Central memory CD8-positive, alpha-beta T cell (primary cell): Measurements from ENCODE around the gene ATP5F1A.
A peak's percentile ranks its signal among the peaks of the same experiment; 100 is the strongest.
"Not testable (repeated sequence)": the region's sequence is repeated elsewhere in the genome, so short reads cannot be mapped to it uniquely, and the experiment has no call there.

Experiments used
- ATAC-seq: fragments of 150-1000 bp; cut with Tn5 transposase; replicated peaks from 2 replicates; pipeline ENCODE4 v1.10.0; 2022; ENCODE audit warnings: mild to moderate bottlenecking, moderate FRiP score, moderate number of reproducible peaks; ENCODE audit not compliant: poor library complexity, severe bottlenecking; ENCODE audit errors: extremely low read depth
- DNase-seq, 2 donors: peaks; one replicate each; pipeline ENCODE4 v3.0.0; 2021; ENCODE audit warnings: low spot score in 2 of 2
- H3K27ac Mint-ChIP-seq: one replicate; pipeline ENCODE4 v1.8.0; 2022; ENCODE audit warnings: low read depth, mild to moderate bottlenecking, moderate library complexity, mixed read lengths
- H3K27me3 Mint-ChIP-seq: one replicate; pipeline ENCODE4 v1.8.0; 2022; ENCODE audit warnings: mixed read lengths
- H3K36me3 Mint-ChIP-seq: one replicate; pipeline ENCODE4 v1.8.0; 2022; ENCODE audit warnings: mild to moderate bottlenecking, moderate library complexity, mixed read lengths; ENCODE audit not compliant: insufficient read depth
- H3K4me1 Mint-ChIP-seq: one replicate; pipeline ENCODE4 v1.8.0; 2022; ENCODE audit warnings: mixed read lengths
- H3K4me3 Mint-ChIP-seq: one replicate; pipeline ENCODE4 v1.8.0; 2022; ENCODE audit warnings: mild to moderate bottlenecking, moderate library complexity, mixed read lengths
- H3K9me3 Mint-ChIP-seq: one replicate; pipeline ENCODE4 v1.8.0; 2022; ENCODE audit warnings: mixed read lengths

The ATP5F1A gene

GRCh38 chr18:46097801-46098615 lies at the start of gene ATP5F1A:
TSS of gene ATP5F1A (minus strand) at chr18:46098296. CDS start at chr18:46098231, 65 bp downstream.
- H3K9me3 Mint-ChIP-seq: no peaks in the 10 kb centered on the region
- H3K36me3 Mint-ChIP-seq: peaks cover 29% of the 10 kb centered on the region
- H3K4me1 Mint-ChIP-seq: peaks cover 26% of the 10 kb centered on the region
- DNase-seq (peak; percentile 70 to 77), ATAC-seq (peak; percentile 83)
- H3K27me3 Mint-ChIP-seq: no peaks in the 10 kb centered on the region
- H3K27ac Mint-ChIP-seq: peak within 1 kb of the TSS; percentile 85
- H3K4me3 Mint-ChIP-seq: peak within 1 kb of the TSS; percentile 95

DNA sequence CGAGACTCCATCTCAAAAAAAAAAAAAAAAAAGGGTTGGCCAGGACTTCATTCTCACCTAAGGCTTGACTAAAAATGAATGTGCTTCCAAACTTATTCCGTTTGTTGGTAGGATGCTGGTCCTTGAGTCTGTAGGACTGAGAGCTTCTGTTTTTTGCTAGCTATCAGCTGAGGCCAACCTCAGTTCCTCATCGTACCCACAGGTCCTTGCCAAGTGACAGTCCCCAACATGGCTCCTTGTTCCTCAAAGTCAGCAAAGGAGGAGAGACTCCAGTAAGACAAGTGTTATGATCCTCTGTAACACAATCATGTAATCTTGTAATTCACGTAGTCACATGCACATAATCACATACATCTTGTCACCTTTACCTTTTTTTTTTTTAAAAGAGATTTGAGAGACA lies 43.1 kb upstream of the ATP5F1A start:
- Mint-ChIP-seq H3K9me3 (no peaks in the 10 kb centered on the region), H3K36me3 (no peaks in the 10 kb centered on the region), H3K27ac (no peak overlapping the region), H3K27me3 (no peaks in the 10 kb centered on the region), H3K4me1 (peaks cover 5% of the 10 kb centered on the region), H3K4me3 (no peak overlapping the region)
- no peak for ATAC-seq
- no peak for DNase-seq

GRCh38 chr18:46140173-46140572 lies 42.1 kb upstream of the ATP5F1A start:
- no peaks in the 10 kb centered on the region for H3K27me3 Mint-ChIP-seq
- H3K9me3 Mint-ChIP-seq: no peaks in the 10 kb centered on the region
- H3K4me3 Mint-ChIP-seq: no peak overlapping the region
- no peak for DNase-seq
- no peak overlapping the region for H3K27ac Mint-ChIP-seq
- peaks cover 5% of the 10 kb centered on the region for H3K4me1 Mint-ChIP-seq
- no peaks in the 10 kb centered on the region for H3K36me3 Mint-ChIP-seq
- ATAC-seq: no peak

GRCh38 chr18:46134920-46135675 lies 37.0 kb upstream of the ATP5F1A start:
- DNase-seq (no peak), ATAC-seq (no peak)
- Mint-ChIP-seq H3K4me3 (no peak overlapping the region), H3K27ac (no peak overlapping the region), H3K27me3 (no peaks in the 10 kb centered on the region), H3K9me3 (no peaks in the 10 kb centered on the region), H3K4me1 (peaks cover 5% of the 10 kb centered on the region), H3K36me3 (peaks cover 1% of the 10 kb centered on the region)

DNA sequence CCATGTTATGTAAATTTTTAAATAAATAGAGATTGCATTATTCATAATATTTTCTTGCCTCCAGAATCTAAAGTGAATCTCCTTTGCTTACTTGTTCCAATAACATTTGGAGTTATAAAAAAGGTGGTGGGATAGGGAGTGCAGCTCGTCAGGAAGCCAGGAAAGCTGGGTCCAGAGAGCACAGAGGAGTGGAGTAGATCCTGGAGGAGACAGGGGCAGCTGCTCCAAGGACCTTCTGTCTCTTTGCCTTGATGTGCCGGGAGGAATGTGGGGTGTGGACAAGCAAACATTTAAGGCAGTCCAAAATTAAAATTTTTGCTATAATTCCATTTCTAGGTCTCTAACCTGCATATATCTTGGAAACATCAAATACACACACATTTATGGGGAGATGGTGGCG lies 35.4 kb upstream of the ATP5F1A start:
- DNase-seq: no peak

DNA sequence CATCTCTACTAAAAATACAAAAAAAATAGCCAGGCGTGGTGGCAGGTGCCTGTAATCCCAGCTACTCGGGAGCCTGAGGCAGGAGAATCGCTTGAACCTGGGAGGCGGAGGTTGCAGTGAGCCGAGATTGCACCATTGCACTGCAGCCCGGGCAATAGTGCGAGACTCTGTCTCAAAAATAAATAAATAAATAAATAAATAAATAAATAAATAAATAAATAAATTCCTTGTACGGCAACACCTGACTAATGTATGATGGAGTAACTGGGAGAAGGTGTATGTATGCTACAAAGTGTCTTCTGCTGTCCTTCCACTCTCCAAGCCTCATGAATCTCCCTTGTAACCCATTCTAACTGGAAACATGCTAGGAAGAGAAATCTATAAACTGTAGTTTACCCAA lies 32.5 kb upstream of the ATP5F1A start:
- not testable (repeated sequence) for ATAC-seq, H3K4me1 Mint-ChIP-seq
- H3K36me3 Mint-ChIP-seq: peaks cover 23% of the 10 kb centered on the region

More for the DNA sequence above, 35.4 kb upstream of the ATP5F1A start:
- peaks cover 8% of the 10 kb centered on the region for H3K36me3 Mint-ChIP-seq
- no peak for ATAC-seq
- no peak overlapping the region for H3K27ac Mint-ChIP-seq
- H3K4me1 Mint-ChIP-seq: peaks cover 5% of the 10 kb centered on the region
- no peaks in the 10 kb centered on the region for H3K27me3 Mint-ChIP-seq
- no peak overlapping the region for H3K4me3 Mint-ChIP-seq
- no peaks in the 10 kb centered on the region for H3K9me3 Mint-ChIP-seq

GRCh38 chr18:46130061-46130460 lies 32.0 kb upstream of the ATP5F1A start:
- Mint-ChIP-seq H3K27me3 (no peaks in the 10 kb centered on the region), H3K9me3 (no peaks in the 10 kb centered on the region), H3K36me3 (peaks cover 25% of the 10 kb centered on the region), H3K4me1 (no peaks in the 10 kb centered on the region), H3K27ac (no peak overlapping the region), H3K4me3 (no peak overlapping the region)
- no peak for ATAC-seq
- DNase-seq: no peak

More for the DNA sequence above, 32.5 kb upstream of the ATP5F1A start:
- not testable (repeated sequence) for DNase-seq, H3K4me3 Mint-ChIP-seq, H3K27me3 Mint-ChIP-seq, H3K9me3 Mint-ChIP-seq, H3K27ac Mint-ChIP-seq

DNA sequence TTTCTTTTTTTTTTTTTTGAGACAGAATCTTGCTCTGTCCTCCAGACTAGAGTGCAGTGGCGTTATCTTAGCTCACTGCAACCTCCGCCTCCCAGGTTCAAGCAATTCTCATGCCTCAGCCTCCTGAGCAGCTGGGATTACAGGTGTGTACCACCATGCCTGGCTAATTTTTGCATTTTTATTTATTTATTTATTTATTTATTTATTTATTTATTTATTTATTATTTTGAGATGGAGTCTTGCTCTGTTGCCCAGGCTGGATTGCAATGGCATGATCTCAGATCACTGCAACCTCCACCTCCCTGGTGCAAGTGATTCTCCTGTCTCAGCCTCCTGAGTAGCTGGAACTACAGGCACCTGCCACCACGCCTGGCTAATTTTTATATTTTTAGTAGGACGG lies 28.5 kb upstream of the ATP5F1A start:
- not testable (repeated sequence) for DNase-seq, ATAC-seq, H3K27ac Mint-ChIP-seq, H3K4me3 Mint-ChIP-seq, H3K9me3 Mint-ChIP-seq, H3K27me3 Mint-ChIP-seq, H3K4me1 Mint-ChIP-seq
- H3K36me3 Mint-ChIP-seq: peaks cover 43% of the 10 kb centered on the region

DNA sequence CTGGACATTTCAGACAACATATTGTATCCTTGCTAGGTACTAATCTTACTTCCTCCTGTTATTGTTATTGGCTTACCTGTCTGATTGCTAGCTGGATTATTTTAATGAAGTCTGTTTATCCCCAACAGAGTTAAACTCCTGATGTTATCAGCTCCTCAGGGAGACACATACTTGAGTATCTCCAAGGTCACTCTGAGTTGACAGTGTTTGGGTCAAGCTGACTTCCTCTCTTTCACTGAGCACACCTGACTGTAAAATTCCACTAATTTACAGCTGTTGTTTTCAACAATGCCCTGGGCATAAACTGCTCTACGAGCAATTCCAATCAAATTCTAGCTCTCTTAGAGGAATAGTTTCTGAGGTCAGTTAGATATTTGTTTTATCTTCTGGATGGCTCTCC lies 15.7 kb upstream of the ATP5F1A start:
- Mint-ChIP-seq H3K4me1 (peaks cover 15% of the 10 kb centered on the region), H3K9me3 (no peaks in the 10 kb centered on the region), H3K27me3 (no peaks in the 10 kb centered on the region), H3K4me3 (no peak overlapping the region), H3K36me3 (peaks cover 21% of the 10 kb centered on the region), H3K27ac (no peak overlapping the region)
- ATAC-seq (no peak), DNase-seq (no peak)

DNA sequence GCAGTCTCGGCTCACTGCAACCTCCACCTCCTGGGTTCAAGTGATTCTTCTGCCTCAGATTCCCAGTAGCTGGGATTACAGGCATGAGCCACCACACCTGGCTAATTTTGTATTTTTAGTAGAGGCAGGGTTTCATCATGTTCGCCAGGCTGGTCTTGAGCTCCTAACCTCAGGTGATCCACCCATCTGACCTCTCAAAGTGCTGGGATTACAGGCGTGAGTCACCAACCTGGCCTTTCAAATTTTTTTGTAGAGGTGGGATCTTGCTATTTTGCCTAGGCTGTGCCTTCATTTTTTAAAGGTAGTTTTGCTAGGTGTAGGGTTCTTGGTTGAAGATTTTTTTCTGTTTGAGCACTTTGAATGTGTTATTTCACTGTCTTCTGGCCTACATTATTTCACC lies 12.3 kb upstream of the ATP5F1A start:
- DNase-seq (no peak), ATAC-seq (no peak)
- Mint-ChIP-seq H3K4me1 (peaks cover 15% of the 10 kb centered on the region), H3K36me3 (peaks cover 16% of the 10 kb centered on the region), H3K27ac (no peak overlapping the region), H3K9me3 (no peaks in the 10 kb centered on the region), H3K27me3 (no peaks in the 10 kb centered on the region), H3K4me3 (no peak overlapping the region)

DNA sequence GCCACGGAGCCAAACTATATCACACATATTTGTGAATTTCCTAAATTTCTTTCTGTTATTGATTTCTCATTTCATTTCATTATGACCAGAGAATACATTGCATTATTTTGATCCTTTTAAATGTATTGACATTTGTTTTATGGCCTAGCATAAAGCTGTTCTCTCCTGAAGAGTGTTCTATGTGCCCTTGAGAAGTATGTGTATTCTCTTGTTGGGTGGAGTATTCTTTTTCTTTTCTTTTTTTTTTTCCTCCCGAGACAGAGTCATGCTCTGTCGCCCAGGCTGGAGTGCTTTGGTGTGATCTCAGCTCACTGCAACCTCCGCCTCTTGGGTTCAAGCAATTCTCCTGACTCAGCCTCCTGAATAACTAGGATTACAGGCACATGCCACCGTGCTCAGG lies 11.3 kb upstream of the ATP5F1A start:
- Mint-ChIP-seq H3K27me3 (no peaks in the 10 kb centered on the region), H3K27ac (no peak overlapping the region), H3K9me3 (no peaks in the 10 kb centered on the region), H3K4me3 (no peak overlapping the region), H3K4me1 (peaks cover 22% of the 10 kb centered on the region), H3K36me3 (peaks cover 14% of the 10 kb centered on the region)
- no peak for DNase-seq
- no peak for ATAC-seq

DNA sequence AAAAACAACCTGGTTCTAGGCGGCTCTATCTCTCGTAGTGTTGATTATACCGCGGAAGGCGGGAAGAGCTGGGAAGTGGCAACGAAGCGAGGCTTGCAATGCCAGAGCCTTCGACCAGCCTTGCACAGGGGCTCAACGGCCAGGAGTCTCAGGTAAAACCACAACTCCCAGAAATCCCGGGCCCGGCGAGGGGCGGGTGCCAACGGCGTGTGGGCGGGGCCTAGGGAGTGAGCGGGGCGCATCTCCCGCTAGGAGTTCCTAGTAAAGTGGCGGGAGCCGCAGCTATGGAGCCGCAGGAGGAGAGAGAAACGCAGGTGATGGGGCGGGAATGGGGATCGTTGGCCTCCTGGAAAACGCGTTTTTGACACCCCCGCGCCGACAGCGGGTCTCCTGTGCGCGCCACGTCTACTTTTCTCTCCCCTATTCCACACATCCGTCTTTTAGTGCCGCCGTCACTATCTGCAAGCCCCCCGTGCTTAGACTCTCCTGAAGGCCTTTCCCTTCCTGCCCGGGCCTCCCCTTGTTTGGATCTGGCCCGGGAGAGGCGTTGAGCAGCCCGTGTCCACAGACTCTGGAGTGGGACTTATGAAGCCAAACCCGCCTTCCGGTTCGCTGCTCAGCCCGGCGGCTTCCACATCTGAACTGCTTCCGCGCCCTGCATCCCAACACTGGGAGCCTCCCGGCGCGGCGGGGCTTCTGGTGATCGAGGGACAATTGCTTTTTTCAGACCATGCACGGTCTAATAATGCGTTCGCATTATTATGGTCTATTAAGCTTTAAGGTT lies 6.2 kb upstream of the ATP5F1A start, which contains the start of gene HAUS1:
Gene HAUS1, plus strand, starts transcription at position 258 of the 784 bp plus-strand sequence. Its CDS starts 27 bp downstream, at position 285.
- H3K4me3 Mint-ChIP-seq: peak within 1 kb of the TSS; percentile 97
- DNase-seq: peak; percentile 49 to 56
- no peaks in the 10 kb centered on the region for H3K9me3 Mint-ChIP-seq
- ATAC-seq: peak; percentile 88
- peaks cover 6% of the 10 kb centered on the region for H3K36me3 Mint-ChIP-seq
- H3K4me1 Mint-ChIP-seq: peaks cover 9% of the 10 kb centered on the region
- H3K27me3 Mint-ChIP-seq: no peaks in the 10 kb centered on the region
- H3K27ac Mint-ChIP-seq: peak within 1 kb of the TSS; percentile 93
